ENCODE measurements around the gene STK17B.

STK17B gene

DNA sequence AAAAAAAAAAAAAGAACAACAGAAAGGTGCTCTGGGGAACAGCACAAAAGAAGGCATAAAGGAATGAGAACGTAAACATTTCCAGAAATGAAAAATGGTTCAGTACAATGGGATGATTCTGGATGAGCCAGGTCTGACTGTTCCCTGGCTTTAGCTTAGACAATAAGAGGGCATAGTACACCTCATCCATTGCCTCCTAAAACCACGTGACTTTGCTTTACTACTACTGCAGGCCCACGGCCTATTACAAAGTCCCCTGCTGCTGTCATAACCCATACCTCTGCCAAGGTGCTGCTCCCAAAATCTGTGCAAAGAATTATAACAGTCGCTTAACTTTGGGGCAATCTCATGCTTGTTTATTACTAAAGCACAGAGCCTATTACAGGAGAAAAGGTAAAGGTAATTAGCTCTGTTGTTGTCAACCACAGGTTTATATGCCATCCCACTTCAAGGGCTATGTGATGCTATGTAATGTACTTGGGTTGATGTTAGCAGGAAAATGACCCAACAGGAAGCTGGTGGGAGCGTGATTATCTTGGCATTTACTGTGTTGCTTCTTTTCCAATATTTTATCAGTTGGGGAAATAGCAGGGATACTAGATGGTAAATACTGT lies 26.8 kb downstream of the STK17B start:
- Histone ChIP-seq H4K91ac (ENCODE audit: low read length) (no peak overlapping the region), H2AK5ac (ENCODE audit: low read length, severe bottlenecking) (no peak overlapping the region), H2AFZ (ENCODE audit: low read depth, low read length) (no peak overlapping the region), H2BK120ac (ENCODE audit: low read depth, low read length) (no peak overlapping the region), H3K27ac (ENCODE audit: low read length, poor library complexity, severe bottlenecking) (no peak overlapping the region), H3K23ac (ENCODE audit: low read length in 2 of 2) (no peak overlapping the region), H3K36me3 (ENCODE audit: control insufficient read depth in 1 of 2, insufficient read depth in 2 of 2, low read depth in 1 of 2, low read length in 2 of 2) (peaks cover 8 to 35% of the 10 kb centered on the region in 2 experiments), H3K18ac (ENCODE audit: low read depth in 1 of 2, low read length in 2 of 2) (no peak overlapping the region), H2BK5ac (ENCODE audit: low read depth, low read length, poor library complexity, severe bottlenecking) (no peak overlapping the region), H3K9ac (ENCODE audit: low read length) (no peak overlapping the region), H3K4ac (ENCODE audit: low read depth in 1 of 2, low read length in 2 of 2) (no peak overlapping the region), H3K9me3 (ENCODE audit: control insufficient read depth, low read length) (no peaks in the 10 kb centered on the region), H2BK15ac (ENCODE audit: low read depth, poor library complexity, severe bottlenecking) (no peak overlapping the region), H3K4me3 (ENCODE audit: insufficient read depth in 1 of 2, low read depth in 1 of 2, low read length in 2 of 2) (no peak overlapping the region), H3K4me1 (ENCODE audit: control insufficient read depth, insufficient read depth, low read depth, low read length) (peaks cover 1% of the 10 kb centered on the region), H3K14ac (ENCODE audit: low read length in 2 of 2) (no peak overlapping the region), H3K27me3 (ENCODE audit: control insufficient read depth in 1 of 2, insufficient read depth in 1 of 2, low read length in 2 of 2) (no peaks in the 10 kb centered on the region), H3K79me1 (replicated peaks; ENCODE audit: low read length, poor library complexity, severe bottlenecking) (peaks cover 19% of the 10 kb centered on the region), H4K8ac (ENCODE audit: low read length) (no peak overlapping the region), H3K4me2 (ENCODE audit: low read length, poor library complexity, severe bottlenecking) (no peak overlapping the region), H2BK12ac (ENCODE audit: low read length in 2 of 2) (no peak overlapping the region)
- DNase-seq = no peak
- 96% methylated on average over 5 of the region's 5 CpGs for whole genome bisulfite sequencing

- no peak overlapping the region for H3K4me3 ChIP-seq (ENCODE audit: insufficient read depth in 1 of 2, low read depth in 1 of 2, low read length in 2 of 2)
These were observed 27.6 kb downstream of the STK17B start for GRCh38 chr2:196143730-196144131.

GRCh38 chr2:196142825-196143224 lies 28.6 kb downstream of the STK17B start:
- Histone ChIP-seq H3K23ac (ENCODE audit: low read length in 2 of 2) (no peak overlapping the region), H3K79me1 (replicated peaks; ENCODE audit: low read length, poor library complexity, severe bottlenecking) (peaks cover 13% of the 10 kb centered on the region), H2AK5ac (ENCODE audit: low read length, severe bottlenecking) (no peak overlapping the region), H3K4me3 (ENCODE audit: insufficient read depth in 1 of 2, low read depth in 1 of 2, low read length in 2 of 2) (no peak overlapping the region), H3K4me1 (ENCODE audit: control insufficient read depth, insufficient read depth, low read depth, low read length) (peaks cover 1% of the 10 kb centered on the region), H4K91ac (ENCODE audit: low read length) (no peak overlapping the region), H3K27ac (ENCODE audit: low read length, poor library complexity, severe bottlenecking) (no peak overlapping the region), H3K14ac (ENCODE audit: low read length in 2 of 2) (no peak overlapping the region), H3K9ac (ENCODE audit: low read length) (peak overlapping the region; percentile 23), H3K9me3 (ENCODE audit: control insufficient read depth, low read length) (no peaks in the 10 kb centered on the region), H2BK15ac (ENCODE audit: low read depth, poor library complexity, severe bottlenecking) (no peak overlapping the region), H2BK12ac (ENCODE audit: low read length in 2 of 2) (no peak overlapping the region), H2AFZ (ENCODE audit: low read depth, low read length) (no peak overlapping the region), H3K27me3 (ENCODE audit: control insufficient read depth in 1 of 2, insufficient read depth in 1 of 2, low read length in 2 of 2) (no peaks in the 10 kb centered on the region), H2BK5ac (ENCODE audit: low read depth, low read length, poor library complexity, severe bottlenecking) (no peak overlapping the region), H4K8ac (ENCODE audit: low read length) (no peak overlapping the region), H3K36me3 (ENCODE audit: control insufficient read depth in 1 of 2, insufficient read depth in 2 of 2, low read depth in 1 of 2, low read length in 2 of 2) (peaks cover 15 to 53% of the 10 kb centered on the region in 2 experiments), H3K4ac (ENCODE audit: low read depth in 1 of 2, low read length in 2 of 2) (no peak overlapping the region), H3K18ac (ENCODE audit: low read depth in 1 of 2, low read length in 2 of 2) (no peak overlapping the region), H2BK120ac (ENCODE audit: low read depth, low read length) (no peak overlapping the region), H3K4me2 (ENCODE audit: low read length, poor library complexity, severe bottlenecking) (no peak overlapping the region)
- WGBS = 60% methylated on average over 1 of the region's 1 CpG
- peak; percentile 33 for DNase-seq

More at GRCh38 chr2:196143730-196144131, 27.6 kb downstream of the STK17B start:
- H3K4me2 ChIP-seq (ENCODE audit: low read length, poor library complexity, severe bottlenecking) = no peak overlapping the region
- peaks cover 1% of the 10 kb centered on the region for H3K4me1 ChIP-seq (ENCODE audit: control insufficient read depth, insufficient read depth, low read depth, low read length)
- H4K91ac ChIP-seq (ENCODE audit: low read length) = no peak overlapping the region
- no peak overlapping the region for H3K27ac ChIP-seq (ENCODE audit: low read length, poor library complexity, severe bottlenecking)
- H2BK12ac ChIP-seq (ENCODE audit: low read length in 2 of 2) = no peak overlapping the region
- no peak overlapping the region for H2BK5ac ChIP-seq (ENCODE audit: low read depth, low read length, poor library complexity, severe bottlenecking)
- no peak overlapping the region for H2AK5ac ChIP-seq (ENCODE audit: low read length, severe bottlenecking)
- no peak overlapping the region for H3K4ac ChIP-seq (ENCODE audit: low read depth in 1 of 2, low read length in 2 of 2)
- H3K23ac ChIP-seq (ENCODE audit: low read length in 2 of 2) = no peak overlapping the region
- peaks cover 16% of the 10 kb centered on the region for H3K79me1 ChIP-seq (replicated peaks; ENCODE audit: low read length, poor library complexity, severe bottlenecking)
- no peak overlapping the region for H2BK15ac ChIP-seq (ENCODE audit: low read depth, poor library complexity, severe bottlenecking)
- 98% methylated on average over 2 of the region's 4 CpGs for WGBS
- H3K14ac ChIP-seq (ENCODE audit: low read length in 2 of 2) = no peak overlapping the region
- H3K9ac ChIP-seq (ENCODE audit: low read length) = no peak overlapping the region
- H2AFZ ChIP-seq (ENCODE audit: low read depth, low read length) = no peak overlapping the region
- no peaks in the 10 kb centered on the region for H3K27me3 ChIP-seq (ENCODE audit: control insufficient read depth in 1 of 2, insufficient read depth in 1 of 2, low read length in 2 of 2)
- DNase-seq = no peak
- H4K8ac ChIP-seq (ENCODE audit: low read length) = no peak overlapping the region
- H3K9me3 ChIP-seq (ENCODE audit: control insufficient read depth, low read length) = no peaks in the 10 kb centered on the region
- peaks cover 11 to 44% of the 10 kb centered on the region in 2 experiments for H3K36me3 ChIP-seq (ENCODE audit: control insufficient read depth in 1 of 2, insufficient read depth in 2 of 2, low read depth in 1 of 2, low read length in 2 of 2)
- no peak overlapping the region for H2BK120ac ChIP-seq (ENCODE audit: low read depth, low read length)
- no peak overlapping the region for H3K18ac ChIP-seq (ENCODE audit: low read depth in 1 of 2, low read length in 2 of 2)

DNA sequence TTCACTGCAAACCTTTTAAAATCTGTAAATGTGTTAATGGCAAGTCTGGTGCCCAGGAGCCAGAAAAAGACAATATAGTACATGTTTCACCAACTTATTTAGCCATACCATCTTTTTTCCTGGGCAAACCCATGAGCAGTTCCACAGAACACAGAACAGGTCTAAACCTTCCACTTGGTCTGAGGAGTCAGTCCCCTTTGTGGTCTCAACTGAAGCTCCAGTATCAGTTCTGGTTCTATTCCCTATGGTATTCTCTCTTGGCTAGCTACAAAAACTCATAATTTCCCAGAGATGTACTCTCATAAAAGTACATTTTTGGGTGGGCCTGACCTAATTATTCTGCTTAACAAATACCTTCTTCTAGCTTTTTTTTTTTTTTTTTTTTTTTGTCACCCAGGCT lies 31.2 kb downstream of the STK17B start:
- H2AFZ ChIP-seq (ENCODE audit: low read depth, low read length) = no peak overlapping the region
- H2BK15ac ChIP-seq (ENCODE audit: low read depth, poor library complexity, severe bottlenecking) = no peak overlapping the region

More for the DNA sequence above, 31.2 kb downstream of the STK17B start:
- Histone ChIP-seq H3K79me1 (replicated peaks; ENCODE audit: low read length, poor library complexity, severe bottlenecking) (peaks cover 9% of the 10 kb centered on the region), H2AK5ac (ENCODE audit: low read length, severe bottlenecking) (no peak overlapping the region), H2BK12ac (ENCODE audit: low read length in 2 of 2) (no peak overlapping the region), H3K9me3 (ENCODE audit: control insufficient read depth, low read length) (no peaks in the 10 kb centered on the region), H3K4me2 (ENCODE audit: low read length, poor library complexity, severe bottlenecking) (no peak overlapping the region), H3K4me3 (ENCODE audit: insufficient read depth in 1 of 2, low read depth in 1 of 2, low read length in 2 of 2) (no peak overlapping the region), H4K8ac (ENCODE audit: low read length) (no peak overlapping the region), H2BK120ac (ENCODE audit: low read depth, low read length) (no peak overlapping the region), H3K14ac (ENCODE audit: low read length in 2 of 2) (no peak overlapping the region), H3K36me3 (ENCODE audit: control insufficient read depth in 1 of 2, insufficient read depth in 2 of 2, low read depth in 1 of 2, low read length in 2 of 2) (peaks cover 18 to 64% of the 10 kb centered on the region in 2 experiments), H3K18ac (ENCODE audit: low read depth in 1 of 2, low read length in 2 of 2) (no peak overlapping the region), H3K9ac (ENCODE audit: low read length) (no peak overlapping the region), H3K4ac (ENCODE audit: low read depth in 1 of 2, low read length in 2 of 2) (no peak overlapping the region), H3K4me1 (ENCODE audit: control insufficient read depth, insufficient read depth, low read depth, low read length) (peaks cover 1% of the 10 kb centered on the region), H3K27ac (ENCODE audit: low read length, poor library complexity, severe bottlenecking) (no peak overlapping the region), H3K27me3 (ENCODE audit: control insufficient read depth in 1 of 2, insufficient read depth in 1 of 2, low read length in 2 of 2) (no peaks in the 10 kb centered on the region), H3K23ac (ENCODE audit: low read length in 2 of 2) (no peak overlapping the region), H4K91ac (ENCODE audit: low read length) (no peak overlapping the region), H2BK5ac (ENCODE audit: low read depth, low read length, poor library complexity, severe bottlenecking) (no peak overlapping the region)
- no peak for DNase-seq

Data from mesenchymal stem cell (in vitro differentiated cells and primary cell).